Fibroblast of mammary gland (primary cell): ENCODE results near the gene GABARAPL2.
A peak's percentile ranks its signal among the peaks of the same experiment; 100 is the strongest.
"Not testable (repeated sequence)": the region's sequence is repeated elsewhere in the genome, so short reads cannot be mapped to it uniquely, and the experiment has no call there.

Experiments
- DNase-seq: peaks from one replicate; pipeline ENCODE4 v3.0.0-alpha.2; 2010; ENCODE audit warnings: low read depth
- H3K4me3 ChIP-seq: 2 replicates; pipeline ENCODE4 v1.5.1; 2011; ENCODE audit warnings: low read depth, mild to moderate bottlenecking, low read length, moderate library complexity; ENCODE audit not compliant: control insufficient read depth
- TF ChIP-seq, protein P1 (sequence below): conservative IDR thresholded peaks from 2 replicates; pipeline ENCODE4 v1.5.1; 2011; ENCODE audit warnings: low read depth, low read length, inconsistent platforms; ENCODE audit not compliant: control insufficient read depth, insufficient read depth

GABARAPL2 gene

GRCh38 chr16:75578725-75579124, 12.5 kb downstream of the GABARAPL2 start:
- peak; percentile 11 for DNase-seq
- H3K4me3 ChIP-seq: no peak overlapping the region
- TF ChIP-seq, protein P1, sequence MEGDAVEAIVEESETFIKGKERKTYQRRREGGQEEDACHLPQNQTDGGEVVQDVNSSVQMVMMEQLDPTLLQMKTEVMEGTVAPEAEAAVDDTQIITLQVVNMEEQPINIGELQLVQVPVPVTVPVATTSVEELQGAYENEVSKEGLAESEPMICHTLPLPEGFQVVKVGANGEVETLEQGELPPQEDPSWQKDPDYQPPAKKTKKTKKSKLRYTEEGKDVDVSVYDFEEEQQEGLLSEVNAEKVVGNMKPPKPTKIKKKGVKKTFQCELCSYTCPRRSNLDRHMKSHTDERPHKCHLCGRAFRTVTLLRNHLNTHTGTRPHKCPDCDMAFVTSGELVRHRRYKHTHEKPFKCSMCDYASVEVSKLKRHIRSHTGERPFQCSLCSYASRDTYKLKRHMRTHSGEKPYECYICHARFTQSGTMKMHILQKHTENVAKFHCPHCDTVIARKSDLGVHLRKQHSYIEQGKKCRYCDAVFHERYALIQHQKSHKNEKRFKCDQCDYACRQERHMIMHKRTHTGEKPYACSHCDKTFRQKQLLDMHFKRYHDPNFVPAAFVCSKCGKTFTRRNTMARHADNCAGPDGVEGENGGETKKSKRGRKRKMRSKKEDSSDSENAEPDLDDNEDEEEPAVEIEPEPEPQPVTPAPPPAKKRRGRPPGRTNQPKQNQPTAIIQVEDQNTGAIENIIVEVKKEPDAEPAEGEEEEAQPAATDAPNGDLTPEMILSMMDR: no peak

- no peak for DNase-seq
- TF ChIP-seq, protein P1: no peak
- H3K4me3 ChIP-seq: no peak overlapping the region
Measured at GRCh38 chr16:75579281-75579834, 13.2 kb downstream of the GABARAPL2 start.

DNA sequence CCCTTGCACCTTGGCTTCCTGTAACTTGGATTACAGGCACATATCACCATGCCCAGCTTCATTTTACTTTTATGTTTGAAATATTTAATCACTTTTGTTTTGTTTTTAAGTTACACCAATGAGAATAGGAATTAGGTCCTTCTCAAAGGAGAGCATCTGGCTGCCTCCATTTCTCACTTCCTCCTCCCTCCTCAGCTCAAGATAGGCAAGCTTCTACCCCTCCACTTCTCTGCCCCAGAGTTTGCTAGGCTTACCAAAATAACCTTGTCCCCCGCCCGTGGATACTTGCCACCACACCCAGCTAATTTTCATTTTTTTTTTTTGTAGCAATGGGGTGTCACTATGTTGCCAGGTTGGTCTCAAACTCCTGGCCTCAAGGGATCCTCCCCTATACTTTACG, 17.9 kb downstream of the GABARAPL2 start:
- TF ChIP-seq, protein P1: no peak
- no peak overlapping the region for H3K4me3 ChIP-seq
- DNase-seq: no peak

- no peak overlapping the region for H3K4me3 ChIP-seq
- TF ChIP-seq, protein P1: no peak
- no peak for DNase-seq
Measured at GRCh38 chr16:75588716-75589115, 22.5 kb downstream of the GABARAPL2 start.

GRCh38 chr16:75589306-75589705, 23.1 kb downstream of the GABARAPL2 start:
- H3K4me3 ChIP-seq: no peak overlapping the region
- TF ChIP-seq, protein P1: no peak
- no peak for DNase-seq

GRCh38 chr16:75590920-75591843, 25.0 kb downstream of the GABARAPL2 start:
- H3K4me3 ChIP-seq: no peak overlapping the region
- peak; percentile 75 for DNase-seq
- TF ChIP-seq, protein P1: no peak

GRCh38 chr16:75591927-75592326, 25.7 kb downstream of the GABARAPL2 start:
- H3K4me3 ChIP-seq: not testable (repeated sequence)
- peak; percentile 40 for DNase-seq
